ENCODE measurements around the gene JAKMIP2. TPM values are rescaled to one million over a fixed set of nuclear protein-coding genes. Genes with fewer than 3 reads are reported as not detected.

Gene JAKMIP2
- total and polyA plus RNA-seq, 9 donors = 0.10 to 7.0 (median 0.24) TPM

GRCh38 chr5:147776989-147777388, 5.5 kb downstream of the JAKMIP2 start:
- Histone ChIP-seq H3K27ac (no peak overlapping the region), H3K27me3 (no peaks in the 10 kb centered on the region), H3K4me1 (ENCODE audit: insufficient read depth) (no peaks in the 10 kb centered on the region), H3K9me3 (no peaks in the 10 kb centered on the region), H3K4me3 (no peak overlapping the region), H3K36me3 (no peaks in the 10 kb centered on the region)
- TF ChIP-seq, protein P1, sequence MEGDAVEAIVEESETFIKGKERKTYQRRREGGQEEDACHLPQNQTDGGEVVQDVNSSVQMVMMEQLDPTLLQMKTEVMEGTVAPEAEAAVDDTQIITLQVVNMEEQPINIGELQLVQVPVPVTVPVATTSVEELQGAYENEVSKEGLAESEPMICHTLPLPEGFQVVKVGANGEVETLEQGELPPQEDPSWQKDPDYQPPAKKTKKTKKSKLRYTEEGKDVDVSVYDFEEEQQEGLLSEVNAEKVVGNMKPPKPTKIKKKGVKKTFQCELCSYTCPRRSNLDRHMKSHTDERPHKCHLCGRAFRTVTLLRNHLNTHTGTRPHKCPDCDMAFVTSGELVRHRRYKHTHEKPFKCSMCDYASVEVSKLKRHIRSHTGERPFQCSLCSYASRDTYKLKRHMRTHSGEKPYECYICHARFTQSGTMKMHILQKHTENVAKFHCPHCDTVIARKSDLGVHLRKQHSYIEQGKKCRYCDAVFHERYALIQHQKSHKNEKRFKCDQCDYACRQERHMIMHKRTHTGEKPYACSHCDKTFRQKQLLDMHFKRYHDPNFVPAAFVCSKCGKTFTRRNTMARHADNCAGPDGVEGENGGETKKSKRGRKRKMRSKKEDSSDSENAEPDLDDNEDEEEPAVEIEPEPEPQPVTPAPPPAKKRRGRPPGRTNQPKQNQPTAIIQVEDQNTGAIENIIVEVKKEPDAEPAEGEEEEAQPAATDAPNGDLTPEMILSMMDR (IDR thresholded peaks at IDR 0.05) = no peak
- TF ChIP-seq EP300 (IDR thresholded peaks at IDR 0.05) = no peak
- TF ChIP-seq POLR2A (IDR thresholded peaks at IDR 0.05) = no peak
- intact Hi-C loops (cut with DNase I) = no loop called here
- WGBS, 3 donors = 84 to 89% (median 86%) methylated on average over 4 of the region's 4 CpGs
- DNase-seq = no peak

- TF ChIP-seq POLR2A (IDR thresholded peaks at IDR 0.05) = no peak
- no peak for TF ChIP-seq EP300 (IDR thresholded peaks at IDR 0.05)
- TF ChIP-seq, protein P1 (IDR thresholded peaks at IDR 0.05) = no peak
- Histone ChIP-seq H3K27ac (no peak overlapping the region), H3K4me3 (no peak overlapping the region), H3K27me3 (no peaks in the 10 kb centered on the region), H3K36me3 (no peaks in the 10 kb centered on the region), H3K4me1 (ENCODE audit: insufficient read depth) (no peaks in the 10 kb centered on the region), H3K9me3 (no peaks in the 10 kb centered on the region)
- WGBS, 3 donors = 95 to 98% (median 96%) methylated on average over 2 of the region's 2 CpGs
- no peak for DNase-seq
- intact Hi-C loops (cut with DNase I) = no loop called here
Measured at GRCh38 chr5:147773587-147773986, 8.9 kb downstream of the JAKMIP2 start.

- WGBS, 3 donors = 91 to 93% (median 92%) methylated on average over 6 of the region's 6 CpGs
- Histone ChIP-seq H3K27me3 (no peaks in the 10 kb centered on the region), H3K4me3 (no peak overlapping the region), H3K4me1 (ENCODE audit: insufficient read depth) (no peaks in the 10 kb centered on the region), H3K9me3 (no peaks in the 10 kb centered on the region), H3K36me3 (no peaks in the 10 kb centered on the region), H3K27ac (no peak overlapping the region)
- TF ChIP-seq, protein P1 (IDR thresholded peaks at IDR 0.05) = no peak
- no peak for TF ChIP-seq EP300 (IDR thresholded peaks at IDR 0.05)
- TF ChIP-seq POLR2A (IDR thresholded peaks at IDR 0.05) = no peak
- DNase-seq = no peak
- intact Hi-C loops (cut with DNase I) = no loop called here
Measured at GRCh38 chr5:147773139-147773538, 9.4 kb downstream of the JAKMIP2 start.

DNA sequence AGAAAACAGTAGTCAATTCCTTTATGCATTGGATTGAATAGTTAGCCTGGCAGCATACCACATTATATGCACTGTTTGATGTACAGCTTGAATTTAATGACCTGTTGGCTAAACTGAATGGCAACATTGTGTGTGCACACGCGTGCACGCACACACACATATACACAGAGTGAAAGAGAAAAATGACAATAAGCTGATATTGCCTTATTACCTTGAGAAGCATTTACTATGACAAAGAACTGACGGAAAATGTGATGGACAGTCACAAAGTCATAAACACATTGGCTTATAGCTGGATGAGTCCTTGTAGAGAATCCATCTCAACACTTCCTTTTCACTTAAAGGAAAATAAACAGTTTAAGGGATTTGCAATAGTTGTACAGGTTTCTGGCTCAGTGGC, 15.5 kb downstream of the JAKMIP2 start:
- WGBS, 3 donors = 96 to 97% (median 96%) methylated on average over 4 of the region's 4 CpGs
- no peak for DNase-seq
- H3K4me1 ChIP-seq (ENCODE audit: insufficient read depth) = no peaks in the 10 kb centered on the region
- intact Hi-C loops (cut with DNase I) = no loop called here
- no peak overlapping the region for H3K27ac ChIP-seq
- H3K4me3 ChIP-seq = no peak overlapping the region
- TF ChIP-seq POLR2A (IDR thresholded peaks at IDR 0.05) (no peak), EP300 (IDR thresholded peaks at IDR 0.05) (no peak)
- TF ChIP-seq, protein P1 (IDR thresholded peaks at IDR 0.05) = no peak
- no peaks in the 10 kb centered on the region for H3K36me3 ChIP-seq
- H3K9me3 ChIP-seq = no peaks in the 10 kb centered on the region
- H3K27me3 ChIP-seq = no peaks in the 10 kb centered on the region

Data from ovary (tissue), 9 donors.